HL-60 (cell line): ENCODE results near the gene ABCC4.

Experiments used
- DNase-seq, 2 experiments: peaks; one replicate each; pipeline ENCODE4 v3.0.0-alpha.2; 2010 to 2020; ENCODE audit warnings: low read depth in 1 of 2, low spot score in 1 of 2
- H3K27ac ChIP-seq: fragments of 250-450 bp; sonication (Bioruptor Pico); replicated peaks from 2 replicates; pipeline ENCODE4 v1.5.1; 2020; ENCODE audit warnings: mild to moderate bottlenecking, moderate library complexity
- H3K27me3 ChIP-seq: fragments of 250-450 bp; sonication (Bioruptor Pico); 2 replicates; pipeline ENCODE4 v1.5.1; 2021; ENCODE audit warnings: mild to moderate bottlenecking, moderate library complexity; ENCODE audit not compliant: insufficient read depth, poor library complexity, severe bottlenecking
- H3K4me3 ChIP-seq: replicated peaks from 2 replicates; pipeline ENCODE4 v1.5.1; 2011; ENCODE audit warnings: mild to moderate bottlenecking, control low read depth, low read length; ENCODE audit not compliant: insufficient read depth
- GABPA ChIP-seq: IDR thresholded peaks from 2 replicates; pipeline ENCODE4 v1.6.1; 2012; ENCODE audit warnings: low read depth
- POLR2AphosphoS5 ChIP-seq: IDR thresholded peaks from 2 replicates; pipeline ENCODE4 v1.6.1; 2012; ENCODE audit warnings: low read depth
- SPI1 ChIP-seq: IDR thresholded peaks from 2 replicates; pipeline ENCODE4 v1.6.1; 2012; ENCODE audit warnings: low read depth, mild to moderate bottlenecking, borderline replicate concordance
- TF ChIP-seq, protein P1 (sequence below): IDR thresholded peaks from 2 replicates; pipeline ENCODE4 v1.6.1; 2012; ENCODE audit warnings: low read depth; ENCODE audit not compliant: insufficient replicate concordance
- TF ChIP-seq, protein P2 (sequence below): IDR thresholded peaks from one replicate; pipeline ENCODE4 v1.5.1; 2011; ENCODE audit warnings: low read length, control low read depth, inconsistent platforms; ENCODE audit not compliant: insufficient read depth

The ABCC4 gene

DNA sequence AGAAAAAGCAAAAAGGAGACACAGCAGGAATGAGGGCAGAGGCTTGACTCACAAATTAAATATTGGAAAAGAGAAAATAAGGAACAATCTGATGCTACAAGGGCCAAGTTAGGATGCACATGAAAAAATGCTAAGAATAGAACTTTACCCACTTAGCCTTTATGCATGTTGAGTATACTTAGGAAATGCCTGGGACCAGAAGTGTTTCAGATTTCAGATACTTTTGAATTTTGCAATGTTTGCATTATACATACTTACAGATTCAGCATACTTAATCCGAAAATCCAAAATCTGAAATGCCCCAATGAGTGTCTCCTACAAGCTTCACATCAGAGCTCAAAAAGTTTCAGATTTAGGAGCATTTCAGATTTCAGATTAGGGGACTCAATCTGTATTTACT is 262.3 kb downstream of the ABCC4 start:
- H3K27ac ChIP-seq = no peak overlapping the region
- no peak overlapping the region for H3K4me3 ChIP-seq
- no peak for DNase-seq
- TF ChIP-seq POLR2AphosphoS5 = no peak
- no peak for TF ChIP-seq GABPA
- no peak for TF ChIP-seq SPI1
- TF ChIP-seq, protein P1, sequence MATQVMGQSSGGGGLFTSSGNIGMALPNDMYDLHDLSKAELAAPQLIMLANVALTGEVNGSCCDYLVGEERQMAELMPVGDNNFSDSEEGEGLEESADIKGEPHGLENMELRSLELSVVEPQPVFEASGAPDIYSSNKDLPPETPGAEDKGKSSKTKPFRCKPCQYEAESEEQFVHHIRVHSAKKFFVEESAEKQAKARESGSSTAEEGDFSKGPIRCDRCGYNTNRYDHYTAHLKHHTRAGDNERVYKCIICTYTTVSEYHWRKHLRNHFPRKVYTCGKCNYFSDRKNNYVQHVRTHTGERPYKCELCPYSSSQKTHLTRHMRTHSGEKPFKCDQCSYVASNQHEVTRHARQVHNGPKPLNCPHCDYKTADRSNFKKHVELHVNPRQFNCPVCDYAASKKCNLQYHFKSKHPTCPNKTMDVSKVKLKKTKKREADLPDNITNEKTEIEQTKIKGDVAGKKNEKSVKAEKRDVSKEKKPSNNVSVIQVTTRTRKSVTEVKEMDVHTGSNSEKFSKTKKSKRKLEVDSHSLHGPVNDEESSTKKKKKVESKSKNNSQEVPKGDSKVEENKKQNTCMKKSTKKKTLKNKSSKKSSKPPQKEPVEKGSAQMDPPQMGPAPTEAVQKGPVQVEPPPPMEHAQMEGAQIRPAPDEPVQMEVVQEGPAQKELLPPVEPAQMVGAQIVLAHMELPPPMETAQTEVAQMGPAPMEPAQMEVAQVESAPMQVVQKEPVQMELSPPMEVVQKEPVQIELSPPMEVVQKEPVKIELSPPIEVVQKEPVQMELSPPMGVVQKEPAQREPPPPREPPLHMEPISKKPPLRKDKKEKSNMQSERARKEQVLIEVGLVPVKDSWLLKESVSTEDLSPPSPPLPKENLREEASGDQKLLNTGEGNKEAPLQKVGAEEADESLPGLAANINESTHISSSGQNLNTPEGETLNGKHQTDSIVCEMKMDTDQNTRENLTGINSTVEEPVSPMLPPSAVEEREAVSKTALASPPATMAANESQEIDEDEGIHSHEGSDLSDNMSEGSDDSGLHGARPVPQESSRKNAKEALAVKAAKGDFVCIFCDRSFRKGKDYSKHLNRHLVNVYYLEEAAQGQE = no peak
- TF ChIP-seq, protein P2, sequence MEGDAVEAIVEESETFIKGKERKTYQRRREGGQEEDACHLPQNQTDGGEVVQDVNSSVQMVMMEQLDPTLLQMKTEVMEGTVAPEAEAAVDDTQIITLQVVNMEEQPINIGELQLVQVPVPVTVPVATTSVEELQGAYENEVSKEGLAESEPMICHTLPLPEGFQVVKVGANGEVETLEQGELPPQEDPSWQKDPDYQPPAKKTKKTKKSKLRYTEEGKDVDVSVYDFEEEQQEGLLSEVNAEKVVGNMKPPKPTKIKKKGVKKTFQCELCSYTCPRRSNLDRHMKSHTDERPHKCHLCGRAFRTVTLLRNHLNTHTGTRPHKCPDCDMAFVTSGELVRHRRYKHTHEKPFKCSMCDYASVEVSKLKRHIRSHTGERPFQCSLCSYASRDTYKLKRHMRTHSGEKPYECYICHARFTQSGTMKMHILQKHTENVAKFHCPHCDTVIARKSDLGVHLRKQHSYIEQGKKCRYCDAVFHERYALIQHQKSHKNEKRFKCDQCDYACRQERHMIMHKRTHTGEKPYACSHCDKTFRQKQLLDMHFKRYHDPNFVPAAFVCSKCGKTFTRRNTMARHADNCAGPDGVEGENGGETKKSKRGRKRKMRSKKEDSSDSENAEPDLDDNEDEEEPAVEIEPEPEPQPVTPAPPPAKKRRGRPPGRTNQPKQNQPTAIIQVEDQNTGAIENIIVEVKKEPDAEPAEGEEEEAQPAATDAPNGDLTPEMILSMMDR = no peak
- H3K27me3 ChIP-seq = no peaks in the 10 kb centered on the region

DNA sequence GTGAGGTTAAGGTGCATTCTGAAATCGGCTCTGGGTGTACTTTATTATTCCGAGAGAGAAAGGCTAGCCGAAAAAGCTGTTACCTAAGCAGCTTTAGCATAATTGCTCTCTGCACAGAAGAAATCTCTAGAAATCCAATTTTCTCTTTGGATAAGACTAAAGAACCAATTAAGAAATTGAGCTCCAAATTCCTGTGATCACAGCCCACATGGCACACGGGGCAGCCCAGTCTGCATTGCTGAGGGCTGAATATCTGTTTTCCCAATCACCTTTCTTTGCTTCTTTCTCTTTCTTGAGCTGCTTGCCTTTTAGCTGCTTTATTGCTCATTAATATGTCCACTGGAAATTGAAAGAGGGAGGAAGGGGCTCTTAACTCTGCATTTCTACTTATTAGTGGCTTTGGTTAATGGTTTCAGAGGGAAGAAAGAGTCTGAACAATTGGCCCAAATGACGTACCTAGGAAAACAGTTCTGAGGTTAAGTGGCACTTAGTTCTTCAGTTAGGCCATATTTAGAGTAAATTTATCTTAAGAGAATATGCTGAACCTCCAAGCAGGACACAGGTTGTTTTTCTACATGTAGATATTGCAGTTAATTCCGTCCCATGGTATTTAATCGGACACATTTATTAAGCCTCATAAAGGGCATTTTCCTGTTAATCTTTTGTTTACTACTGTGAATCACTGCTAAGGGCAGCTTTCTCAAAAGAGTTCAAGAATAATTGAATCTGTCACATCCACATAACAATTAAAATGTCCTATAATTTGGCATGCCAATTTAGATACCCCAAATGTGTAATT is 265.7 kb downstream of the ABCC4 start:
- Histone ChIP-seq H3K27ac (no peak overlapping the region), H3K27me3 (no peaks in the 10 kb centered on the region), H3K4me3 (no peak overlapping the region)
- TF ChIP-seq, protein P1 = no peak
- TF ChIP-seq, protein P2 = no peak
- TF ChIP-seq POLR2AphosphoS5 (no peak), GABPA (no peak), SPI1 (no peak)
- DNase-seq = no peak

DNA sequence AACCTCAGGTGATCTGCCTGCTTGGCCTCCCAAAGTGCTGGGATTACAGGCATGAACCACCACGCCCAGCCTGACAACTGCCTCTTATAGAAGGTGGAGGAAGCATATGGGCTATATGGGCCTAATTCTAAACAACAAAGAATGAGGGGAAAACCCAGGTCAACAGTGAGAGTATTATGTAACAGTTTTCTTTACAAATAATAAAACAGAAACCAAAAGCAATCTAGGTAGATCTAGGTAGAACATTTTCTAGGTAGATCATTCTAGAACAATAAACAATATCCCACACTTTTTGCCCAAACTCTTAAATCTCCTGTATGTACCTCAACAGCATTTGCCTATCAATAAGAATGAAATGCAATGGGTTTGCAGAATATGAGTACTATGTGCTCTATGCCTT is 267.4 kb downstream of the ABCC4 start:
- Histone ChIP-seq H3K27me3 (no peaks in the 10 kb centered on the region), H3K4me3 (no peak overlapping the region)
- TF ChIP-seq GABPA = no peak
- TF ChIP-seq, protein P1 = no peak
- TF ChIP-seq, protein P2 = no peak
- TF ChIP-seq SPI1 = no peak
- no peak for TF ChIP-seq POLR2AphosphoS5

More for the DNA sequence above, 267.4 kb downstream of the ABCC4 start:
- no peak for DNase-seq
- no peak overlapping the region for H3K27ac ChIP-seq
